AG09309 (cell line): Measurements from ENCODE around the gene UGT1A10.
"Not testable (repeated sequence)": the region's sequence is repeated elsewhere in the genome, so short reads cannot be mapped to it uniquely, and the experiment has no call there.

Experiments
- DNase-seq: peaks from one replicate; pipeline ENCODE4 v3.0.0-alpha.2; 2010; ENCODE audit warnings: low read depth
- H3K4me3 ChIP-seq: 2 replicates; pipeline ENCODE4 v1.5.1; 2011; ENCODE audit warnings: mild to moderate bottlenecking, low read depth, low read length, moderate library complexity; ENCODE audit not compliant: control insufficient read depth
- TF ChIP-seq, protein P1 (sequence below): IDR thresholded peaks from 2 replicates; pipeline ENCODE4 v1.5.1; 2011; ENCODE audit warnings: mild to moderate bottlenecking, low read depth, low read length, inconsistent platforms; ENCODE audit not compliant: insufficient read depth, control insufficient read depth; ENCODE audit errors: missing control alignments

UGT1A10 gene

GRCh38 chr2:233636306-233636705 is at the start of gene UGT1A10:
Gene UGT1A10, plus strand, starts transcription at chr2:233636448. Its CDS starts 75 bp downstream, at chr2:233636523.
- DNase-seq, H3K4me3 ChIP-seq: not testable (repeated sequence)

GRCh38 chr2:233588400-233588799 is 47.8 kb upstream of the UGT1A10 start:
- H3K4me3 ChIP-seq: no peak overlapping the region
- no peak for DNase-seq
- TF ChIP-seq, protein P1, sequence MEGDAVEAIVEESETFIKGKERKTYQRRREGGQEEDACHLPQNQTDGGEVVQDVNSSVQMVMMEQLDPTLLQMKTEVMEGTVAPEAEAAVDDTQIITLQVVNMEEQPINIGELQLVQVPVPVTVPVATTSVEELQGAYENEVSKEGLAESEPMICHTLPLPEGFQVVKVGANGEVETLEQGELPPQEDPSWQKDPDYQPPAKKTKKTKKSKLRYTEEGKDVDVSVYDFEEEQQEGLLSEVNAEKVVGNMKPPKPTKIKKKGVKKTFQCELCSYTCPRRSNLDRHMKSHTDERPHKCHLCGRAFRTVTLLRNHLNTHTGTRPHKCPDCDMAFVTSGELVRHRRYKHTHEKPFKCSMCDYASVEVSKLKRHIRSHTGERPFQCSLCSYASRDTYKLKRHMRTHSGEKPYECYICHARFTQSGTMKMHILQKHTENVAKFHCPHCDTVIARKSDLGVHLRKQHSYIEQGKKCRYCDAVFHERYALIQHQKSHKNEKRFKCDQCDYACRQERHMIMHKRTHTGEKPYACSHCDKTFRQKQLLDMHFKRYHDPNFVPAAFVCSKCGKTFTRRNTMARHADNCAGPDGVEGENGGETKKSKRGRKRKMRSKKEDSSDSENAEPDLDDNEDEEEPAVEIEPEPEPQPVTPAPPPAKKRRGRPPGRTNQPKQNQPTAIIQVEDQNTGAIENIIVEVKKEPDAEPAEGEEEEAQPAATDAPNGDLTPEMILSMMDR: no peak

DNA sequence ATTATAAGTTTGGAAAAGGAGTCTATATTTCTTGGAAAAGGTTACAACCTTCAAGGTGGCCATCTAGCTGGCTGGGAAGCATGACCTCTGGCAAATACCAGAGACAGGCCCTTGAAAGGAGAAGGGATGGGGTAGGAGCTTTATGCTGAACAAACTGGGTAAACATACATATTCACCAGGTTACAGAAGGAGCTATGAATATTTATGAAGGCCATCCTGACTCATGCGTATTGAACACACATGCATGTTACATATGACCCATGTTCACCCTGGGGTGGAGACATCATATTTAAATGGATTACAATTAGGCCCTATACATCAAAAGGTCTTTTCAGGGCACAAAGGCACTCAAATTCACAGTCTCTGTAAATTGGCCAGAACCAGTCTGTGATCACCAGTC is 43.5 kb upstream of the UGT1A10 start:
- not testable (repeated sequence) for H3K4me3 ChIP-seq, DNase-seq

- no peak overlapping the region for H3K4me3 ChIP-seq
- TF ChIP-seq, protein P1: no peak
- DNase-seq: no peak
These were observed 43.0 kb upstream of the UGT1A10 start for GRCh38 chr2:233593201-233593600.

DNA sequence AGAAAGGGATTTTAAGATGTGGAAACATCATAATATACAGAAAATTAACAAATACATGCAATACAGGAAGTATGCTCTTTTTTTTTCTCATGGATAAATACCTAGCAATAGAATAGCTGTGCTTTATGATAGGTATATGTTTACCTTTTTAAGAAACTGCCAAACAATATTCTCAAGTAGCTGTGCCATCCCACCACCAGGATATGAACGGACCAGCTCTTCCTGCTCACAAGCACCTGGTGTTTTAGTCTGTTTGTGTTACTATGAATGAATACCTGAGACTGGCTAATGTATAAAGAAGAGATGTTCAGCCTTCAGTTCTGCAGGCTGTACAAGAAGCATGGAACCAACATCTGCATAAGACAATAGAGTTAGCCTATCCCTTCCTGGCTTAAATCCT is 38.7 kb upstream of the UGT1A10 start:
- DNase-seq: no peak
- H3K4me3 ChIP-seq: no peak overlapping the region
- TF ChIP-seq, protein P1: no peak

DNA sequence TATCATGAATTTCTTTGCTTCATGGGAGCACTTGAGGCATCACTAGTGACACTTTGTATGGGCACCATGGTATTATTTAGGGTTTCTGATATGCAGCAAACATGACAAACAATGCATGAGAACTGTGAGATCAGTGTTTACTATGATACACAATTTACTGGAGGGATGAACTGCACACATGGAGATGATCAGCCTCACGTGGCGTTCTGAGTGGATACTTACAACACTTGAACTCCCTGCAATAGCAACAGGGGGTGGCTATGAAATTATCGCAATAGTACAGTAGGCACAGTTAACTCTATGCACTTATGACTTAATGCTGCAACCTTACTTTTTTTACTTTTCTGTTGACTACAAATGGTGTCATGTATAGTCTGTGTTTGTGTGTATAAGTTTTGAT is 37.3 kb upstream of the UGT1A10 start:
- no peak overlapping the region for H3K4me3 ChIP-seq
- DNase-seq: no peak
- TF ChIP-seq, protein P1: no peak

- TF ChIP-seq, protein P1: no peak
- no peak overlapping the region for H3K4me3 ChIP-seq
- DNase-seq: no peak
These were observed 35.9 kb upstream of the UGT1A10 start for GRCh38 chr2:233600386-233600785.

- no peak for DNase-seq
- TF ChIP-seq, protein P1: no peak
- no peak overlapping the region for H3K4me3 ChIP-seq
These were observed 34.2 kb upstream of the UGT1A10 start for GRCh38 chr2:233602076-233602475.
